HG02623 (cell line): ENCODE data around the gene PRKN.

Source experiments
- ATAC-seq: cut with Tn5 transposase; IDR thresholded peaks from one replicate; pipeline ENCODE4 v1.9.1; 2021; ENCODE audit warnings: moderate library complexity; ENCODE audit not compliant: unreplicated experiment

The PRKN gene

DNA sequence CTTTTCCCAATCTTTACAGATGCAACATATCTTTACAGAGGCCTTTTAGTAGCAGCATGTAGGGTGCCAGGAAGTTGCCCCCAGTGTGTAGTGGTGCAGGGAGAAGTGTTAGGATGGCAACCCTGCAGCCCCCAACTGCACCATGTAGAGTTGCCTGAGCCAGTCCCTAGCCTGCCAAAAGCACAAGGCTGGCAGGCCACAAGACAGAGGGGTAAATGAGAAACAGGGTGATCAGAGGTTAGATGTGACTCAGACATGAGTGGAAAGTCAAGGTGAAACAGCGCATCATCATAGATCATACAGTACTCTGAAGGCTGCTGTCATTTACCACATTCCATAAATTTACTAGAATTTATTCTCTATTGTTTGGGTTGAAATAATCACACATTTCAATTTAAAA lies 467.5 kb downstream of the PRKN start:
- ATAC-seq: no peak

DNA sequence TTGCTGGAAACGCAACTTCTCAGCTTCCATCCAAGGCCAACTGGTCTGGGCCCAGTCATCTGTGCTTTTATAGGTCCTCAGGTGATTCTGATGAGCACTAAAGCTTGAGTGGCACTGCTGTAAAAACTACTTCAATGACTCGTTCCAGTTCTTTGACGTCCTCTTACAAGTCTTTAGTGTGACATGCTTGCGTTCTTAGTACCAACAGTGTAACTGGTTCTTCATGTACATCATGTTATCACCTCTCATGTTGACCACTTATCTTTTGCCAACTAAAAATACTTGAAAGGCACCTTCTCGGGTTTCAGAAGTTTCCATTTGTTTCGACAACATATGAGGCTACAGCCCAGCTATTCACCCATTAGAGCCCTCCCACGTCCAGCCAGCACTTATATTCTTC lies 468.9 kb downstream of the PRKN start:
- no peak for ATAC-seq

DNA sequence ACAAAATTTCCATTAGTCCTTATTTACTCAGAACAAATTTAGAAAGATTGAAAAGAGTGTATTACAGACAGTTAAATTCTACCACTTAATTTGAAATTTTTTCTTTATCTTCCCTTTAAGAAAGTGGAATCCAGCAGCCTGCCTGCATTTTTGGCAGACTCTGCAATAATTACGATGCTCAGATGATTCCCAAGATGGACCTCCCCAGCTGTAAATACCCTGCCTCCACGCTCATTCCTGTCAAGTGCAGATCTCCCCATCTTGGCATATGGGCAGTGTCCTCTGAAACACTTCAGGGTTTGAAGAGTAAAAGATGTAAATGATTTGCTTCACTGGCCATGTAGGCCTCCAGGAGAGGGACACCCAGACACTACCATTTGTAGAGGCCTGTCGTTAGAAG lies 471.2 kb downstream of the PRKN start:
- ATAC-seq: no peak

DNA sequence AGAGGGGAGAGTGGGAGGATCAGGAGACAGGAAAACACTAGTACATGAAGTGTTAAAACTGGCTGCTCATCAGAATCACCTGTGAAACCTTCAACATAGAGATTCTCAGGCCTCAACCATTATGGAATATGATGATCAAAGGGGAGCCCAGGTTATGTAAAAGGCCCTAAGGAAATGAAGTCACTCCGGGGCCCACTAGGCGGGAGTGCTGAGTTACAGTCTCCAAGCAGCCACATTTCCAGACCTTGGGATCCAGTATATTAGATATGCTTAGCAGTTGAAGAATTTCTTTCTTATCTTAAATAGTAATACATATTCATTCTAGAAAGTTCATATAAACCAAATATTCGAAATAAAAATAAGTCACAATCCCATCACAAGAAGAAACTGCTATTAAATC lies 476.3 kb downstream of the PRKN start:
- no peak for ATAC-seq

DNA sequence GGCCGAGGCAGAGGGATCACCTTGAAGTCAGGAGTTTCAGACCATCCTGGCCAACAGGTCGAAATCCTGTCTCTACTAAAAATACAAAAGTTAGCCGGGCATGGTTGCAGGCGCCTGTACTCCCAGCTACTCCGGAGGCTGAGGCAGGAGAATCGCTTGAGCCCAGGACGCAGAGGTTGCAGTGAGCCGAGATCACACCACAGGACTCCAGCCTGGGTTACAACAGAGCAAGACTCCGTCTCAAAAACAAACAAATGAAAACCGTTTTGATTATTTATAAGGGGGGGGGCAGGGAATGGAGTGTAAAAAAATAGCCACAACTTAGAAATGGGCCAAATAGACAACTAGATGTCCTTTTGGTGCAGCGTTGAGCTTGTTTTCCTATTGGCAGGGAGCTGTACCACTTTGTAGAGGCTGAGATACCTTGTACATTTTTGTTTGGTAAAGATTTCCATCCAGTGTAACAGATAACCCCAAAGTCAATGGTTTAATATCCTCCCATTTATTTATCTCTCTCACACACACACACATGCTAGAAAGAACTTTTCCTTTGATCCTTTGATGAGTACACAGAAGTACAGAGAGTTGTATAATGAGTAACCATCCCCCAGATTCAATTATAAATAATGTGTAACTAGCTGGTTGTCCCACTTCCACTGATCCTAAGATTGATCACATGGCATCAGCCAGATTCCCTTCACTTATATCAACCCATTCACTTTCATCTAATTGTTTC lies 477.5 kb downstream of the PRKN start:
- no peak for ATAC-seq

DNA sequence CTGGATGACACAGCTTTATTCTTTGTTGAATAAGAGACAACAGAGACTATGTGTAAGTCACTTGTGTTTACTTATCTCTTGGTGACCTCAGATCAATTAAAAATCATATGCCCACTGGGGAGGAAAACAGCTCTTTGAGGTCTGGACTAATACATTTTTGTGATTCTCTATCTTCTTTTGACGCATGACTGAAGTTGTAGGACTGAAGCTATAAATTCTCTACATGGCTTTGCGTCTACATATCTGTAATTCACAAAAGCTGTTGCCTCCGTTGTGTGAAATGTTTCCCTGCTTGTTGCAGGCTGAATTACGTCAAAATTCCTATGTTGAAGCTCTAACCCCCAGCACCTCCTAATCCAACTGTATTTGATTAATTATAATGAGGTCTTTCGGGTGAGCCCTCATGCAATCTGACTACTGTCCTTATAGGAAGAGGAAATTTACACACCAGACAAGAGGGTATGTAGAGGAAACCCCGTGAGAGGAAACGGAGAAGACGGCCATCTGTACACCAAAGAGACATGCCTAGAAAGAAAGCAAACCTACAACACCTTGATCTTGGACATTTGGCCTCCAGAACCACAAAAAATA lies 481.6 kb downstream of the PRKN start:
- no peak for ATAC-seq

DNA sequence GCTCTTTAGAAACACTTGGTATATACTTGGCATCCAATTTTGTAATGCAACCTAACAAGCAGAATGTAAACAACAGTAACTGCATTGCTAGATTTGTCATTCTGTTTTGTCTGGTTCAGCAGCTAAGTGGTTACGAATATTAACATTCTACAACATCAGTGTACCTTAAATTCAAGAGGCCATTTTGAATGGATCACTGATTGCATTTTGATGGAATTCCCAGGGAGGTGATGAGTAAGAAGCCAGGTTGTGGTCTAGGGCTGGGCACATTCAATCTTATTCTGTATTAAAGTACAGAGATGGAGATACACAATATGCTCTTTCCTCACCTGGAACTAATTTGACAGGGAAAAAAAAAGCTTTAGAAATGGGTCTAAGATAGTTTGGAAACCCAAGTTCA lies 483.5 kb downstream of the PRKN start:
- ATAC-seq: no peak

DNA sequence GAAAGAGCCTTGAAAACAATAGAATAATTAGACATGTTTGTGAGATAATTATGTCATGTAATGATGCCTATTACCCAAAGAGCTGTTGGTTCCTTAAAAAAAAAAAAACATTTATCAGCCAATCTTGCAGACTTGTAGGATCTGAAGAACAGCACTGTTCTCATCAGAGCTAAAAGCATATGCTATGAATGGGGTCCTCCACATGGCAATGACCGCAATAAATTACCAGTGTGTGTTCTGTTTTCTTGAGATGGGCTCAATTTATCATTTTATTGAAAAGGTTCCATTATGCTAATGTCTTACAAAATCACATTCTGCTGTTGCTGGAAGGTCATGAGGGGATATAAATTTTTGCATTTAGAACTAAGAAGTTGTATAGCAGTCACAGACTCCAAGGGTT lies 484.7 kb downstream of the PRKN start:
- no peak for ATAC-seq

DNA sequence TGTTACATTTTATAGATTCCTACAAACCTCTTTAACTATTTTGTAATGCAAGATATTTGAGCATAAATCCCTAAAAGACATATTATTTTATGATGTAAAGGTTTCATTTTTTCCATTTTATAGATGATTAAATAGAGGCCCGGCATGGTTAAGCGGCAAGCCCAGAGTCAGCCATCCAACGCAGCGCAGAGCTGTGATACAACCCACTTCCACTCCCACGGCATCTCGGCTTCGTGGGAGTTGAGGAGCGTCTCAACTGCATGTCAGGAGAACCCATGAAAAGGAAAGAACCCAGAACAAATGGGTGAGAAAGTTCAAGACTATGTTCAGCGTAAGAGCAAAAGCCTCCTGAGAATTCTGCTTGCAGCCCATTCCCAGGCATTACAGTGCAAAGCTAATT lies 488.2 kb downstream of the PRKN start:
- no peak for ATAC-seq

DNA sequence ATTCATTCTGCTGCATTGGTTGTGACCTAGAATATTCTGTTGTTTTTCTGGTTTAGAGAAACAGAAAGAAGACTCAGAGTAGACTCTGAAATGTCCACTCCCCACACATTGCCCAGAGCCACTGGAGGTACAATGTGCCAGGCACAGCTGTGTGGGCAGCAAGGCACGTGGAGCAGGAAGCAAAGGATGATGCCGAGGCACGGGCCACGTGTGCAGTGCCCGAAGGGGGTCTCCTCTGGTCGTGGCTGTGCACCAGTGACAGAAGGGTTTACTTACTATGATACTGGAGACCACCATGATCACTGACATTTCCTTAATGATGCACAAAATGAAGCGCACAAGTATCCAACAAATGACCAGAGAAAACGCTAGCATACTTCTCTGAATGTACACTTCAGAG lies 488.9 kb downstream of the PRKN start:
- no peak for ATAC-seq

DNA sequence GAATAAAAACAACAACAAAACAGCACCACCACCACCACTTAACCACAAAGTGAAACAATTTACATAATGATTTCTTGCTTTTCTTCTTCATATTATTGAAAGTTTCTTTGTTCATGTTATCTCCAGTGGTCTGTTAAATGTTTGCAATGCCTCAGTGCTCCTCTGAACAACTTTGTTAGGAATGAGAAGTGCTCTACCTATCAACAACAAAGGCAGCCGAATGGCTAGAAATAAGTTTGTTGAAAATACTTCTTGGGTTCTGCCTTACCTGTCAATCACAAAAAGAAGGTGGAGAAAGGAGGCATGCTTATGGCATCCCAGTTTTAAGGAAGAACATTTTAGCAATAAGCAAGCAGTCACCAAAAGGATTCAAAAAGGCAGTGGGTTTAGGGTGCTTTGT lies 490.2 kb downstream of the PRKN start:
- ATAC-seq: no peak

DNA sequence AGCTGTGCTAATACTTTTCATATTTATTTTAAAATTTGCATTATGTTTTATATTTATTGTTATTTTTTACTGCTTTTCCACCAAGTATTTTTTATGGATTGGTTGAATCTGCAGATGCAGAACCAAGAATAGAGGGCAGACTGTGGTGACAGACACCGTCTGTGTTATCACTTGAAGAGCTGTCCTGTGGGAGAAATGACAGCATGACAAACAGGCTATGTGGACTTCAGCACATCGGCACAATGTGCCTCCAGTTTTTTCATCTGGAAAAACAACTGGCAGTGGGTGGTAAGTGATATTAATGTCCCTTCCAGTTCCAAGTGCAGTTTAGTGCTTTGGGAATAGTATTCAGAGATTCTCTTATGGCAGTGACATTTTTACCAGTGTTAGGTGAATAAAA lies 492.9 kb downstream of the PRKN start:
- no peak for ATAC-seq

DNA sequence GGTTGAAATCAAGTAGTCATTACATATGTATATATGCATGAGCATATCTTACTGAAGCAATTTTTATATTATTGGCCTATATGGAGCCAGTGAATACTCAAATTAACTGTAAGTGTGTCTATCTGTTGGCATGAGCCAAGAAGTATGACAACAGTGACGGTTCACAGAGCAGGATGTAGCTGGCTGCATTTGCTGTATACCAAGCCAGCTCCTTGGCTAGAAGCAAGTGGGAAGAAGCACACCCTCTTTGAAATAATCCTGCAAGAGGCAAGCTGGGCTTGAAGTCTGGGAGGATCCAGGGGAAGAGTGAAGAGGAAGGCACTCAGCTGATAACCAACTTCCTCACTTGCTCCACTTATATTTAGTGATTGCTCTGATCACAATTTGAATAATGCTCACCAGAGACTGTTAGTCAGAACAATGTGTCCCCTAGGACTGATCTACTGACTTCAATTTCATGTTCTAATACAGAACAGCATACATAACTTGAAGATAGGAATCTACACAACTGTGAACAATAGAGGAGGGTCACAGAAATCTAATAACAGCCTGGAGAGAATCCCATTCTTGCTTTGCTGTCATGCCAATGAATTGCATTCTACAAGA lies 497.3 kb downstream of the PRKN start:
- ATAC-seq: no peak

DNA sequence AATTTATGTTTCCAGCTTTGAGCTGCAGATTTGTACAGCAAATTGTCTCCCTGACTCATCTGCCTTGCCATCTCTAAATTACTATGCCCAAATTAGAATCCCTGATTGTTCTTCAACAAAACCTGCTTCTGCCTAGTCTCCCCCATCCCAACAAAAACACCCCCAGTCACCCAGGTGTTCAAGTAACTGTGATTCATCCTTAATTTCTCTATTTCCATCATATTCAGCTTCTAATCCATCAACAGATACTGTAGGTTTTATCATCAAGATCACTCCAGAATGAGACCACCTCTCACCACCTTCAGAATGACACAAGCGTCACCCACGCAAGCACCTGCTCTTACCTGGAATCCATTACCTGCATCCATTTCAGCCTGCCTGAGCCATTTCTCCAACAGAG lies 498.5 kb downstream of the PRKN start:
- no peak for ATAC-seq

DNA sequence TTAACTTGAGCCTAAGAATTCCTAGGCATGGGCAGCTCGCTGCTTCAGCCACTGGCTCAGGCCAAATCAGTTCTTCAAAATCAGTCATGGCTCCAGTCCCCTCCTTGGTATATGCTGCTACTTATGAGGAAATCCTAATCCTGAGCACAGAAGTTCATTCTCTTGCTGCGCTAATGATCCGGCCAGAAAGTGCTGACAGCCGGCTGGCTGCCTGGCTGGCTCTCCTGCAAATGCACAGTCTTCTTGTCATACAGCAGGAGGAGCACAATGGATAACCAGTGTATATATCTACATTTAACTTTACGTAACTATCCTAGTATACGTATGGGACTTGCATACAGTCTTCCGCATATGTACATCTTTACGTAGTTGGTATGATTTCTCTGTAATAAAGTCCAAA lies 500.8 kb downstream of the PRKN start:
- ATAC-seq: no peak

DNA sequence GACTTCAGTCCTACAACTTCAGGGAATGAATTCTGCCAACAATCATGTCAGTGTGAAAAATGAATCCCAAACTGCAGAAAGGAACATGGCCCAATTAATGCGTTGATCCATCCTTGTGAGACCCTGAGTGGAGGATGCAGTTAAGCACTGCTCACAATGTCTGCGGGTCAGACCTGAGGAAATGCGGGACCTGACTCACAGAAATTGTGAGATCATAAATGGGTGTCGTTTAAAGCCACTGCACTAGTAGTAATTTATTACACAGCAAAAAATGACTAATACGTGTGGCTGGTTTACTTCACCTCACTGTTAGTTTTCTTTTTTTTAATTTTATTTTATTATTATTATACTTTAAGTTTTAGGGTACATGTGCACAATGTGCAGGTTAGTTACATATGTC lies 505.0 kb downstream of the PRKN start:
- ATAC-seq: no peak

DNA sequence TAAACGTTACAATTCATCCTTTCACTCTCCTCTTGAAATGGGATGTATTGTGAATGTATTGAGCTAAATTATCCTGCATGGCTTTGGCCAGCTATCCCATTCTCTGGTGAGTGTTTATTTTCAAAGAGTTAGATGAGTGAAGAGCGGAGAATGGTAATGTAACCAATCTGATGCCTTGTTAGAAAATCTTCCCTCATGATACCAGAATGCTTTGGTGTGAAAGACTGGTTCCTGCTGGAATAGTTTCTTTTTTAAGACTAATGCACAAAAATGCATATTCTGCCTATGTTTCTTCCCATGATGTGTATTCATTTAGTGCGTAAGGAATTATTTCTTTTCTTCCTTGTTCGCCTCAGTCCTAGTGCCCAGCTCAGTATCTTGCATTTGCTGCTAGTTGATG lies 506.7 kb downstream of the PRKN start:
- no peak for ATAC-seq

DNA sequence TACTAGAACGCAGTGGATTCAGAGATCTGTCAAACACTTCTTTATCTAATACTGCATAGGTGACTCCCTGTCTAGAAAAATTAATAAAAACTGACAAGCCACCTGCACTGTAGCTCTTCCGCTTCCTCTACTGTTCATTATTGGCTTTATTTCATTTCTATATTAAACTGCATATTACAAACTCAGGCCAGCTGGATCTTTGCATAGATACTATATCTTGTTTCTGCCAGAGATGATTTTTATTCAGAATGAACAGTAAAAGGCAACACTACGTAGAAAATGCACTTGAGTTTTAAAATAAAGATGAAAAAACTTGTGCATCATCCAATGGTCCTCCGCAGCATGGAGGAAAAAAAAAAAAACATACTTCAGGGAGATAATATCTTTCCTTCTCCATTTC lies 508.3 kb downstream of the PRKN start:
- ATAC-seq: no peak

DNA sequence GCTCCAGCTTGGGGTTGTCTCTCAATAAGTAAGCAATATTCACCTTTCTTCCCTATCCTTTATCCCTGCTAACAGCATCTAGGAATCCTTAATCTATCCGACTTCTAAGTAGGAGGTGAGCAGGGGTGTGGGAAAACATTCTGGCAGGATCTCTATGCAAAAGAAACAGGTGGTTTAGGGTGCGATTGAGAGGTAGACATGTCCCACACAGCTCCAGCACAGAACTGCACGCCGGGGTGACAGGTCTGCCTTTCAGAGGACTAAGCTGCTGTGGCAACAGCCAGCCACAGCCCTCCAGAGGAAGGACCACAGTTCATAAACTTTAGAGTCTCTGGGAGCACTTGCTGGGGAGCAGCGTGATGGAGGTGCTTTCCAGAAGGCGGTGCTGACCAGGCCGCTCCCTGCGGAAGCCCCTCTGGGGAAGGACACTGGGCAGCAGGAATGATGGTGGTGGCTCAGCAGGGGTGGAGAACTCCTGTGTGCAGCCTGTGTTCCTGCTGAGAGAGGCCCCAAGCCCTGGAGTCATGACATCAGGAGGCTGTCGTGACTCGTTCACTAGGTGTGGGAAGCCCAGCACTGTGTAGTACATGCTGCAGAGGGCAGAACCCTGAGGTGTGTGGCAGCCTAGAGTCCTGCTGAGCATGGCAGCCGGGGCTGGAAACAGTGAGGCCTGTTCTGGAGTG lies 509.6 kb downstream of the PRKN start:
- ATAC-seq: no peak

DNA sequence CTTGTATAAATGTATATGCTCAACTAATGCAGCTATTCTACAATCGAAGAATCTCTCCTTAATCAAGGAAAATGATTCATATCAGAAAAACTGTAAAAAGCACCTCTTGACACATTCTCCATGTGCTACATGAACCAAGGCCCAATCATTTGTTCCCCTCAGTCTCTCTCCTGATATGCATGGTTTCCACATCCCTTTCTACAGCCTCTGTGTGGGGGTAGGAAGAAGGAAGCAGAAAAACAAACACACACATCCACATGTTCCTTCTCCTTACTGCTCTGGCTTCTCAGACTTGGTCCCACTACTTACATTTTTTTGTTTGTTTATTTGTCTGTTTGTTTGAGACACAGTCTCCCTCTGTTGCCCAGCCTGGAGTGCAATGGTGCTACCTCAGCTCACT lies 510.5 kb downstream of the PRKN start:
- ATAC-seq: no peak

DNA sequence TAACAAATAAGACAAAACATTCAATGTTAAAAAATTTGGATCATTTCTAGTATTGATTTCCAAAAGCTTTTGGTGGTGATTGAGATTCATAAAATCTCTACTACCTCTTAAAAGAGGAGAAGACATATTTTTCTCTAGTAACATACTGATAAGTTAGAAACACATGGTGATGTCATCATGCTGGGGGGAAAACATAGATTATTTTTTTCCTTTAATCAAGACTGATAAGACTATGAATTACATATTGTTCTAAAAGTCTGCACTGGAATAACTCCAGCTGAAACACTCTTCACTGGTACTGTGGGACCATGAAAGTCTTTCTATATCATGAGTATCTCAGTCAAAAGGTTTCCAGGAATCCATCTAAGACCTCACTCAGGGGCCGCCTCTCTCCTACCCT lies 515.8 kb downstream of the PRKN start:
- ATAC-seq: no peak

DNA sequence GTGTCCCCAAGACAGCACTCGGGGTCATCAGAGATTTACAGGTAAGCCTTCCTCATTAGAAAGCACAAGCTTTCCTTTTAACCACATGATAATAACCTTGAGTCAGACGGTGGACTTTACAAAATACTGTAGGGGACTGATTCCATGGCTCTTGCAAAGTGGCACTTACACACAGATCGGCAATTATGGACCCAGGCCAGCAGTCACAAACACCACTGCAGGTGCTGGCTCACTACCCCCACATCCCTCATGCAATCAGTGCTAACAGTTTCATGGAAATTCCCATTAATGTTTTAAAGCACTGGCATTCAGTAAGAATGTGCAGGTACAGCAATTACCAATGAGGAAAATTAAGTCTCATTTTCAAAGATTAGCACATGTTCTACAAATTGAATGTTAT lies 516.5 kb downstream of the PRKN start:
- ATAC-seq: no peak
